Thoracic aorta (tissue), 2 donors: ENCODE measurements around the gene KCNK7. TPM values are rescaled to one million over a fixed set of nuclear protein-coding genes. Genes with fewer than 3 reads are reported as not detected.

ENCODE experiments used
- ATAC-seq: fragments of 150-250 bp; one replicate; pipeline ENCODE4 v1.8.0; 2017; ENCODE audit warnings: low read depth; ENCODE audit not compliant: insufficient number of reproducible peaks, low FRiP score
- DNase-seq: peaks from one replicate; pipeline ENCODE4 v3.0.0-alpha.2; 2020; ENCODE audit warnings: low spot score
- H3K27ac ChIP-seq, 2 donors: fragments of 200-600 bp; sonication (generic); 1 replicate in 1 of 2; 2 replicates in 1 of 2; pipeline ENCODE4 v1.5.1; 2016; ENCODE audit warnings: mild to moderate bottlenecking in 2 of 2, moderate library complexity in 2 of 2
- H3K27me3 ChIP-seq: fragments of 200-600 bp; sonication (generic); replicated peaks from 2 replicates; pipeline ENCODE4 v1.6.0; 2016; ENCODE audit warnings: mild to moderate bottlenecking; ENCODE audit not compliant: insufficient read depth
- H3K36me3 ChIP-seq: fragments of 200-600 bp; sonication (generic); one replicate; pipeline ENCODE4 v1.5.1; 2016
- H3K4me1 ChIP-seq, 2 donors: fragments of 200-600 bp; sonication (generic); 1 replicate in 1 of 2; 2 replicates in 1 of 2; pipeline versions ENCODE4 v1.5.1 to v1.6.0; 2016; ENCODE audit warnings: low read depth in 2 of 2, mild to moderate bottlenecking in 1 of 2; ENCODE audit not compliant: control insufficient read depth in 1 of 2
- H3K4me3 ChIP-seq: fragments of 200-600 bp; sonication (generic); 2 replicates; pipeline ENCODE4 v1.5.1; 2016; ENCODE audit warnings: mild to moderate bottlenecking
- H3K9me3 ChIP-seq: fragments of 200-600 bp; sonication (generic); 2 replicates; pipeline ENCODE4 v1.5.1; 2016
- total RNA-seq, 2 donors: library from RNA; depleted of rRNA; stranded (reverse); fragments of >200 nt; gene quantifications; one replicate each; pipeline versions ENCODE4 v1.1.0 to v1.2.3, GENCODE V29; 2016
- TF ChIP-seq, protein P1 (sequence below): fragments of 200-600 bp; sonication (generic); IDR thresholded peaks from one replicate; pipeline ENCODE4 v1.5.1; 2019; ENCODE audit warnings: antibody characterized with exemption

KCNK7 gene
- total RNA-seq, 2 donors from 2014 or later: 0.95 TPM; not detected in 1

DNA sequence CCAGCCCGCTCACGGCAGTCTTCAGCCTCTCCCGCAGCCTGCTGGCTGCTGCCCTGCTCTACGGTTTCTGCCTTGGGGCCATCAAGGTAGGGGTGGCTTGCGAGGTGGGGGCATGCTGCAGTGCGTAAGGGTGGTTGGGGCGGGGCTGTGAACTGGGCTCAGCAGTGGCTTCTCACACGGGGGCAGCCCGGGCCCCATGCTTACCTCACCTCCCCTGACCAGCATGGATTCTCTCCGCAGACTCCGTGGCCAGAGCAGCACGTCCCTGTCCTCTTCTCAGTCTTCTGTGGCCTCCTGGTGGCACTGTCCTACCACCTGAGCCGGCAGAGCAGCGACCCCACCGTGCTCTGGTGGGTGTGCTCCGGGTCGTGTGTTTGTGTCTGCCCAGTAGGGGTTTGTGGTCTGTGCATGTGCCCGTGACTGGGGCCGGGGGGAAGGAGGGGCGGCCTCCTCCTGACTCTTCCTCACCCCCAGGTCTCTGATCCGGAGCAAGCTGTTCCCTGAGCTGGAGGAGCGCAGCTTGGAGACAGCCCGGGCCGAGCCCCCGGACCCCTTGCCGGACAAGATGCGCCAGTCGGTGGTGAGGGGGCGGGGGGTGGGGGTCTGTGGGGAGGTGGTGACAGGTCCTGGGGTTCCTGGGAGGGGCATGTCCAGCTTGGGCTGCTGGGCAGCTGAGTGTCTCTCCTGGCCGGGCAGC is 29.5 kb upstream of the KCNK7 start:
- H3K9me3 ChIP-seq: no peaks in the 10 kb centered on the region
- TF ChIP-seq, protein P1, sequence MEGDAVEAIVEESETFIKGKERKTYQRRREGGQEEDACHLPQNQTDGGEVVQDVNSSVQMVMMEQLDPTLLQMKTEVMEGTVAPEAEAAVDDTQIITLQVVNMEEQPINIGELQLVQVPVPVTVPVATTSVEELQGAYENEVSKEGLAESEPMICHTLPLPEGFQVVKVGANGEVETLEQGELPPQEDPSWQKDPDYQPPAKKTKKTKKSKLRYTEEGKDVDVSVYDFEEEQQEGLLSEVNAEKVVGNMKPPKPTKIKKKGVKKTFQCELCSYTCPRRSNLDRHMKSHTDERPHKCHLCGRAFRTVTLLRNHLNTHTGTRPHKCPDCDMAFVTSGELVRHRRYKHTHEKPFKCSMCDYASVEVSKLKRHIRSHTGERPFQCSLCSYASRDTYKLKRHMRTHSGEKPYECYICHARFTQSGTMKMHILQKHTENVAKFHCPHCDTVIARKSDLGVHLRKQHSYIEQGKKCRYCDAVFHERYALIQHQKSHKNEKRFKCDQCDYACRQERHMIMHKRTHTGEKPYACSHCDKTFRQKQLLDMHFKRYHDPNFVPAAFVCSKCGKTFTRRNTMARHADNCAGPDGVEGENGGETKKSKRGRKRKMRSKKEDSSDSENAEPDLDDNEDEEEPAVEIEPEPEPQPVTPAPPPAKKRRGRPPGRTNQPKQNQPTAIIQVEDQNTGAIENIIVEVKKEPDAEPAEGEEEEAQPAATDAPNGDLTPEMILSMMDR: no peak
- ATAC-seq (no peak), DNase-seq (no peak)
- H3K27ac ChIP-seq: no peak overlapping the region
- no peak overlapping the region for H3K4me3 ChIP-seq
- H3K27me3 ChIP-seq: no peaks in the 10 kb centered on the region
- no peaks in the 10 kb centered on the region for H3K4me1 ChIP-seq
- H3K36me3 ChIP-seq: peaks cover 67% of the 10 kb centered on the region

DNA sequence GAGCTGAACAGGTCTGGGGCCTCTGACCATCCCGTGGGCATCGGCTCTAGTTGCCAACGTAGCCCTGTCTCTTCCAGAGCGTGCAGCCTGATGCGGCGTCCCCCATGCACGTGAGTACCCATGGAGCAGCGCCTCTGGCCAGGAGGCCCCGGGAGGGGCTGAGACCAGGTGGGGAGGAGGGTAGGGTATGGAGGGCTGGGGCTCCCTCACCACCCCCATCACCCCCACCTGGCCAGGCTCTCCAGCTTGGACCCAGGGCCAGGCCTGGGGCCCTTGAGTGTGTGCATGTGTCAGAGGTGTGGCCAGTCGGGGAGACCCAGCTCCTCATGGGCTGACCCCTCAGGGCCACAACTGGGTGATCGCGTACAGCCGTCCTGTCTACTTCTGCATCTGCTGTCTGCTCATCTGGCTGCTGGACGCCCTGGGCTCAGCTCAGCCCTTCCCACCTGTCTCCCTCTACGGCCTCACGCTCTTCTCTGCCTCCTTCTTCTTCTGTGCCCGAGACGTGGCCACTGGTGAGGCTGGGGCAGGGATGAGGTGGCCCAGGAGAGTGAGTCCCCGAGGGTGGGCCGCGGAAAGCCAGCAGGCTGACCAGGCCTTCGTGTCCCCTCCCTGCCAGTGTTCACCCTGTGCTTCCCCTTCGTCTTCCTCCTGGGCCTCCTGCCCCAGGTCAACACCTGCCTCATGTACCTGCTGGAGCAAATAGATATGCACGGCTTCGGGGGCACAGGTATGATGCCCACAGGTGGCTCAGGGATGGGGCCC is 28.4 kb upstream of the KCNK7 start:
- Histone ChIP-seq H3K9me3 (no peaks in the 10 kb centered on the region), H3K4me3 (no peak overlapping the region), H3K27ac (no peak overlapping the region), H3K27me3 (no peaks in the 10 kb centered on the region), H3K4me1 (no peaks in the 10 kb centered on the region), H3K36me3 (peaks cover 68% of the 10 kb centered on the region)
- no peak for DNase-seq
- TF ChIP-seq, protein P1: no peak
- ATAC-seq: no peak

DNA sequence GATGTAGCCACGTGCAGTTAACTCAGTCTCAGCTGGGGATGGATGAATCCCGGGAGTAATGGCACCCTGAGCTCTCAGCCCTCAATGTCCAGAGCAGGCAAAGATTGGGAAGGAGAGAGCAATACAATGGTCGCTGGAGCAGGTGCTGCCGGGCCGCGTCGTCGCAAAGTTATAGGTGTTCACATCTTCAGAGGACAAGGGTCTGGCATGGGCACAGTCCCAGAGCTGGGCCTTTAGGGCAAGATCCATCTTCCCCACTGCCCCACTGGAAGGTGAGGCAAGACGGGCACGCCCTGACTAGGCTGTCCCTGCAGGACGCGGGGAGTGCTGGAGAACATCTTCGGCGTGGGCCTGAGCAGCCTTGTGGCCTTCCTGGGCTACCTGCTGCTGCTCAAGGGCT is 27.6 kb upstream of the KCNK7 start:
- DNase-seq (no peak), ATAC-seq (no peak)
- Histone ChIP-seq H3K27me3 (no peaks in the 10 kb centered on the region), H3K27ac (no peak overlapping the region), H3K36me3 (peaks cover 70% of the 10 kb centered on the region), H3K4me3 (no peak overlapping the region), H3K9me3 (no peaks in the 10 kb centered on the region), H3K4me1 (no peaks in the 10 kb centered on the region)
- TF ChIP-seq, protein P1: no peak

DNA sequence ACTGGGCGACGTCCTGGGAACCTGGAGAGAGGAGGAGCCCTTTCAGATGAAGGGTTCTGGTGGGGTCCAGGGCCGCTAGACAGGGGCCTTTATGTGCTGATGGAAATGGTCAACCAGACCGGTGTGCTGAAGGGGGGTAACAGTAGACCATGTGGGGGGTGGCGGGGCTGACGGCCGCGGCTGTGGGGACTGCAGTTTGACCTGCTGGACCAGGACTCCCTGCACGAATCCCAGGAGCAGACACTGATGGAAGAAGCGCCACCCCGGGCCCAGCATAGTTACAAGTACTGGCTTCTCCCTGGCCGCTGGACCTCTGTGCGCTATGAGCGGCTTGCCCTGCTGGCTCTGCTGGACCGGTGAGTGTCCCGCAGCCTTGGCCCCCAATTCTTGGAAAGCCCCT is 26.4 kb upstream of the KCNK7 start:
- peaks cover 68% of the 10 kb centered on the region for H3K36me3 ChIP-seq
- no peaks in the 10 kb centered on the region for H3K27me3 ChIP-seq
- H3K9me3 ChIP-seq: no peaks in the 10 kb centered on the region
- no peak overlapping the region for H3K27ac ChIP-seq
- peaks cover 3 to 6% of the 10 kb centered on the region in 2 donors for H3K4me1 ChIP-seq
- DNase-seq (no peak), ATAC-seq (no peak)
- H3K4me3 ChIP-seq: no peak overlapping the region
- TF ChIP-seq, protein P1: no peak

DNA sequence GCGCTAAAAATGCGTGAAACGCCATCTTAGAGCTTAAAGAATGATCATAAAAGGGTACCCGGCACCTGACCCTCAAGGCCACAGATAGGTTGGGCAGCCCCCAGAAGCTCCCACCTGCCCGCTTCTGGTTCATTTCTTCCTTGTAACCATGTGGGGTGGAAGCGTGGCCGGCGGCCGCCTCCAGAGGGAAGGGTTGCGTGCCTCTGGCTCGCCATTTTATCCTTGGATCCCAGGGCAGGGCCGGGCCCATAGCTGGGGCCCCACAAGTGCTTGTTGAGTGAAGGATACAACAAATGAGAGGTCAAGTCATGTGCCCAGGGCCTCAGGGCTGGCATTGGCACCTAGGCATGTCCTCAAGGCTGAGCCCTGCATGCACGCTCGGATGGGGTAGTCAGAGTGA is 25.9 kb upstream of the KCNK7 start:
- Histone ChIP-seq H3K4me1 (peaks cover 9 to 12% of the 10 kb centered on the region in 2 donors), H3K27me3 (no peaks in the 10 kb centered on the region), H3K36me3 (peaks cover 66% of the 10 kb centered on the region), H3K4me3 (no peak overlapping the region), H3K9me3 (no peaks in the 10 kb centered on the region), H3K27ac (no peak overlapping the region)
- TF ChIP-seq, protein P1: no peak
- no peak for DNase-seq
- ATAC-seq: no peak
